Ishikawa (cell line): Measurements from ENCODE around the gene TERT.

ENCODE experiments used
- CEBPB ChIP-seq: IDR thresholded peaks from 2 replicates; pipeline ENCODE4 v1.6.1; 2012
- EP300 ChIP-seq: IDR thresholded peaks from 2 replicates; pipeline ENCODE4 v1.6.1; 2012; ENCODE audit warnings: borderline replicate concordance
- FOXM1 ChIP-seq: IDR thresholded peaks from 2 replicates; pipeline ENCODE4 v1.6.1; 2012; ENCODE audit warnings: low read depth, borderline replicate concordance
- RAD21 ChIP-seq: IDR thresholded peaks from 2 replicates; pipeline ENCODE4 v1.6.1; 2012; ENCODE audit warnings: low read depth
- TEAD4 ChIP-seq: IDR thresholded peaks from 2 replicates; pipeline ENCODE4 v1.6.1; 2012
- YY1 ChIP-seq: IDR thresholded peaks from 2 replicates; pipeline ENCODE4 v1.6.1; 2012; ENCODE audit warnings: low read depth

DNA sequence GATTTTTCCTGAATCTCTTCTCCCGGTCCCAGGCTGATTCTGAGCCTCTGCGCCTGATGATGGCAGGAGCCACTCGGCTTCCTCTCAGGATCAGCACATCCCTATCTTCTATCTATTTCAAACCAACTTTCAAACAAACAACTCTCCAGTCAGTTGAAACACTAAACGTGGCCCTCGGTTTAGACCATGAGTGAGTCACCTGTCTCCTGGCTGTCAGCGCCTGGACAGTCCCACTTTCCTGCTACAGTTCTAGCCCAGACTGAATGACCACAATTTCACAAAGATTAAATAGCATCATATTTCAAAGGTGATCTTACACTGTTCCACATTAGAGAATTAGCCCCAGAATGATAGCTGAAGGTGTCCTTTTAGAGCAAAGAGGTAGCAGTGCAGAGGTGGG lies 87.3 kb downstream of the TERT start:
- no peak for TF ChIP-seq FOXM1
- no peak for TF ChIP-seq CEBPB
- no peak for TF ChIP-seq EP300
- no peak for TF ChIP-seq RAD21
- no peak for TF ChIP-seq YY1
- TF ChIP-seq TEAD4: no peak
